GM21360 (cell line): ENCODE measurements around the gene ANKMY1.
"Not testable (repeated sequence)": the region's sequence is repeated elsewhere in the genome, so short reads cannot be mapped to it uniquely, and the experiment has no call there.

Experiments used
- ATAC-seq: cut with Tn5 transposase; IDR thresholded peaks from one replicate; pipeline ENCODE4 v1.9.1; 2021; ENCODE audit warnings: mild to moderate bottlenecking, moderate library complexity; ENCODE audit not compliant: unreplicated experiment

Gene ANKMY1

DNA sequence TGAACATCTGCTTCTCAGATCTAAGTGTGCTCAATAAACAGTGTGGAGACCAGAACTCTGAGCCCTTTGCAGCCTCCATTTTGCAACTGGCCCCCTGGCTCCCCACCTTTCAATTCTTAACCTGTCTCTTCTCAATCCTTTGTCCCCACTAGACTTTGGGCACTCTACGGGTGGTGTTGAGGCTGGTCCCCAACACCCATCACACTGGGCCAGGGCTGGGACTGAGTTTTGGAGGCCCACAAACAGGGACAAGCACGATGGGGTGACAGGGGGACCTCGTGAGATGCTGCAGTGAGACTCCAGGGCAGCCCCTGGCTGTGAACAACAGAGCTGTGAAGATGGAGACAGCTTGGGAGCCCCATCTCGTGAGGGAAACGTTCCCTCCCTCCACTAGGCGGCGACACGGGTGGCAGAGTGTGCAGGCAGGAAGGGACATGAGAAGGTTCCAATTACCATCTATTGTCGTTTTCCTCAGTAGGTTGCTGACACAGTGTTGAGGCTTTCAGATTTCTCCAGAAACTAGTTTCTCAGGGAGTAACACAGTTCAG lies 1.2 kb downstream of the ANKMY1 start:
- ATAC-seq: no peak

DNA sequence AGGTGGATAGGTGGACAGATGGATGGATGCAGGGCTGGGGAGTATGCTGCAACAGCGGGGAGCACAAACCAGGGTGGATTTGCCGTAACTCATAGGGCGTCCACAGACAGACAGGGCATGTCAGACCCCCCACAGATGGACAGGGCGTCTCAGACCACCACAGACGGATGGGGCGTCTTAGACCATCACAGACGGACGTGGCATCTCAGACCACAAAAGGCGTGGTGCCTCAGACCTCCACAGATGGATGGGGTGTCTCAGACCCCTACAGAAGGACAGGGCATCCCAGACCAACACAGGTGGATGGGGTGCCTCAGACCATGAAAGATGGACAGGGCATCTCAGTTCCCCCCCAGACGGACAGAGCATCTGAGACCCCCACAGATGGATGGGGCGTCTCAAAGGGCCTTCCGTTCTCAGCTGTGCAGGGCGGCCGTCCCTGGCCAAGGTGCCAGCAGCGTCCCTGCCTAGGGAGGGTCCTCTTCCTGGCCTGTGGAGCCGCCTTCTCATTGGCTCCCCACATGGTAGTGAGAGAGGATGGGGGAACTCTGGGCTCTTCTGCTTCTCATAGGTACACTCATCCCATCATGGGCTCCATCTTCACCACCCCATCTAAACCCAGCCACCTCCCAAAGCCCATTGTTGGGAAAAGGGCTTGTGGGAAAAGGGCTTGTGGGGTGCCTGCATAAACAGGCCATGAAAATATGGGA lies 2.1 kb downstream of the ANKMY1 start:
- no peak for ATAC-seq

DNA sequence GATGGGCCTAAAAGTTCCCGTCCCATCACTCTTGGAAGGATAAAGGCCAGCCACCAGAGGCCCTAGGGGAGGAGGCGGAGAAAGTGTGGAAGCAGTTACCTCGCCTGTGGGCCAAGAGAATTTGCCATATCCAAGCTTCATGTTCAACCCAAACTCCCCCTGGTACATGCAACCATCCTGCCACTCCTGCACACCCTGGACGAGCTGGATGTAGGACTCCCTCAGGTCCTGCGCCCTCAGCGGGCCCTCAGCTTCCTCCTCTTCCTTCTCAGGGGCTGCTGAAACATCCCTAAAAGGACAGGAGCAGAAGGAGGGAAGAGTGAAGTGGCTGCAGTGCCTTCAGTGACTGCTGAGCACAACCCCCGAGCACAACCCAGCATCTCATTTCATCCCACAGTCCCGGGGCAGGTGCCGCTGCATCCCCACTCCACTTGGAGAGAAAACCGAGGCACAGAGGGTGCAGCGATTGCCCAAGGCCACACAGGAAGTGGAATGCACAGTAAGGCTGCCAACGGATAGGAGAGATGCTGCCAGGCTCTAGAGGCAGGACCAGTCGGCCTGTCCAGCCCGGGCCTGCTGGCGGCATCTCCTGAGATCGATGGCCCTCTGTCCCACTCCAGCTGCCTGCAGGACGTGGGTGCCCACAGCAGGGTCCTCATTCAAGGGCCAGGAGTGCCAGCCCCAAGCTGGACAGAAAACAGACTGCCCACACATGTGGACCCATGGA lies 2.9 kb downstream of the ANKMY1 start:
- no peak for ATAC-seq

DNA sequence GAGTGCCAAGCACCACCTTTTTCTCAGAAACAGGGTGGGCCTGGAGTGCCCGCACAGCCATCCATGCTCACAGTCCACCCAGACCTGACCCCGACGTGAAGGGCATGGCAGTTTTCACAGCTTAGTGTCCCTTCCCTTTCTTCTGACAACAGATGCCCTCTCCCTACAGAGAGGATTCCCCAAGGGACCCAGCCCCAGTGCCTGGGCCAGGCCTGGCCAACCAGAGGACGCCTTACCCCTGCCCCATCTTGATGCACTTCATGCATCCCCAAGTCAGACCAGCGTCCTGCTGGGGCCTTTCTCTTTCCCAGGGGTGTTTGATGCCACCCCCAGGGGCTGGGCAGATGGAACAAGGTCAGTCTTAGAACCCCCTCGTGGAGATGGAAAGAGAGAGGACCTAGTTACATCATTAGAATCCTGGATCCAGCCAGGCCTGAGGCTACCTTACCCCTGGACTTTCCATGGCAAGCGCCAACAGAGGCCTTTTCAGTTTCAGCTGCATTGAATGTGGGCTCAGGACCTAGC lies 3.8 kb downstream of the ANKMY1 start:
- ATAC-seq: no peak

DNA sequence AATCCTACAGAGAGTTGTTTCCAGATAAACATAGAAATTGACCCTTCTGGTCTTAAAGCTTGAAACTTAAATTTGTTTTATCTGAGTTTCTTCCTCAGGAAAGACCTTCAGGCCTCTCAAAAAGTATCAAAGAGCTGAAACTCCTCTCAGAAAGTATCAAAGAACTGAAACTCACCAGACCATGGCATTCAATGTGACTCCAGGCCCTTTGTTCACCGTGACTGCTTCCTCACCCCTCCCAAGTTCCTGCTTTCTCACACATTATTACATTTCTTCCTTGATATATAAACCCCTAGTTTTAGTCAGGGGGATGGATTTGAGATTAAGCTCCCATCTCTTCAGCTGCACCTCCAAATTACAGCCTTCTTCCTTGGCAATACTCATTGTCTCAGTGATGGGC lies 6.0 kb downstream of the ANKMY1 start:
- ATAC-seq: no peak

DNA sequence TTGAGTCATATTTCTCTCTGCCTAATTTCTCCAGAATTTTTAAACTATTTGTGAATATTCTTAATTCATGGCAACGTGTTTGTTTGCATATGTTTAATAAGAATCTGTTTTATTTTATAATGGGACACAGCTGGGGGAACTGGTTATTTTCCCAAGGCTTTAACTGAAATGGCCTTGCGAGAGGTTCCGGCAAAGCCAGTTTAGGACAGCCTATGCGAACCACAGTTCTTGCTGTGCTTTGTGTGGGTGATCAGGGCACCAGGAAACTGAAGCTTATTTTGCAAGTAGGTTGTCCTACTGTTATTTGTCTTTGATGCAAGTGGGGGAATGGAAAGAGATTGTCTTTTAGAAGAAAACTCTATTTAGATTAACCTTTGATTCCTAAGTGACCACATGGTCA lies 6.5 kb downstream of the ANKMY1 start:
- no peak for ATAC-seq

DNA sequence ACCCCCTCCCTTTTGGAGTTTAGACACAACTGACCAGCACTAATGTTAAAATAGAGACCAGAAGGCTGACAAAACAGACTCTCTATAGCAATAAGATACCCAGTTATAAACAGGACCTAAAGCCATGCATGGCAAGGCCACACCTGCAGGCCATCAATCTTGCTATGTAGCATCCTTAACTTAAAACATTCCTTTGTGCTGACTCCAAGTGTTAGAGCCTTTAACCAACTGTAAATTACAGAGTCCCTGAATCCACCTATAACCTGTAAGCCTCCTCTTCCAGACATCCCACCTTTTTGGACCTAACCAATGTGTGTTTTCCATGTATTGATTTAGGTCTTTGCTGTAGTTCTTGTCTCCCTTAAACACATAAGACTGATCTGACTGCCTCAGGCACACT lies 17.9 kb downstream of the ANKMY1 start:
- no peak for ATAC-seq

DNA sequence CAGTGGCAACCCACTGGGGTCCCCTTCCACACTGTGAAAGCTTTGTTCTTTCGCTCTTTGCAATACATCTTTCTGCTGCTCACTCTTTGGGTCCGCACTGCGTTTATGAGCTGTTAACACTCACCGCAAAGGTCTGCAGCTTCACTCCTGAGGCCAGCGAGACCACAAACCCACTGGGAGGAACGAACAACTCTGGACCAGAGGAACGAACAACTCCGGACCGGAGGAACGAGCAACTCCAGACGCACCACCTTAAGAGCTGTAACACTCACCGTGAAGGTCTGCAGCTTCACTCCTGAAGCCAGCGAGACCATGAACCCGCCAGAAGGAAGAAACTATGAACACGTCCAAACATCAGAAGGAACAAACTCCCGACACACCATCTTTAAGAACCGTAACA lies 18.7 kb downstream of the ANKMY1 start:
- ATAC-seq: not testable (repeated sequence)

DNA sequence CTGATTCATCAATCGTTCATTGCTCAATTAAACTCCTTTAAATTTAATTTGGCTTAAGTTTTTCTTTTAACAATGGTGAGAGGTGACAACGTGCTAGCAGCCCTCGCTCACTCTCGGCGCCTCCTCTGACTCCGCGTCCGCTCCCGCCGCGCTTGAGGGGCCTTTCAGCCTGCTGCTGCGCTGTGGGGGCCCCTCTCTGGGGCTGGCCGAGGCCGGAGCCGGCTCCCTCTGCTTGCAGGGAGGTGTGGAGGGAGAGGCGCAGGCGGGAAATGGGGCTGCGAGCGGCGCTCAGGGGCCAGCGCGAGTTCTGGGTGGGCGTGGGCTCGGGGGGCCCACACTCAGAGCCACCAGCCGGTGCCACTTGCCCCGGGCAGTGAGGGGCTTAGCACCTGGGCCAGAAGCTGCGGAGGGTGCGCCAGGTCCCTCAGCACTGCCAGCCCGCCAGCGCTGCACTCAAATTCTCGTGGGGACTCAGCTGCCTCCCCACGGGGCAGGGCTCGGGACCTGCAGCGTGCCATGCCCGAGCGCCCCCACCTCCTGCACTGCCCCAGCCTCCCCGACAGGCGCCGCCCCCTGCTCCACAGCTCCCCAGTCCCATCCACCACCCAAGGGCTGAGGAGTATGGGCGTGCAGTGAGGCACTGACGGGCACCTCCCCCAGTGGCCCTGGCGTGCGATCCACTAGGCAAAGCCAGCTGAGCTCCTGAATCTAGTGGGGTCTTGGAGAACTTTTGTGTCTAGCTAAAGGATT lies 19.6 kb downstream of the ANKMY1 start:
- no peak for ATAC-seq

DNA sequence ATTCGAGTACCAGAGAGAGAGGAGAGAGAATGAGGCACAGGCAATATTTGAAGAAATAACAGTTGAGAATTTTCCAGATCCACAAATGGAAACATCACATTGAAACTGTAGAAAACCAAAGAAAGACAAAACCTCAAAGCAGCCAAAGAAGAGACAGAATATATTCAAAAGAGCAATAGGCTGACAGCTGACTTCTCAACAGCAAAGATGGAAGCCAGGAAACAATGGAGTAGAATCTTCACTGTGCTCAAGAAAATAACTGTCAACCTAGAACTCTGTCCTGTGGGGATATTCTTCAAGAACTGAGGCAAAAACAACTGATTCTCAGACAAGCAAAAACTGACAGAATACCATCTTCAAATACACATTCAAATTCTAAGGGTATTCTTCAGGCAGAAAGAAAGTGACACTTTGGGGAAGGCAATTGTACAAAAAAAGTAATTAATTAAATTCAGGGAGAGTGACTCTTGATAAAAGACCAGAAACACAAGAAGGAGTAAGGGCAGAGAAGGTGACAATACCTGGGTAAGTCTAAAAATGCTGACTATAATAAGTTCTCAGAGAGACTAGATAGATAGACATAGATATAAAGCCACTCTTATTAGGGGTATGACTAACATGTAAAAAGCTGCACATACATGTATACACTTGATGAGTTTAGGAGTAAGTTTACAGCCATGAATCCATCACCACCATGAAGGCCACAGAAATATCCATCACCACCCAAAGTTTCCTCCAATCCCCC lies 25.6 kb downstream of the ANKMY1 start:
- ATAC-seq: no peak

DNA sequence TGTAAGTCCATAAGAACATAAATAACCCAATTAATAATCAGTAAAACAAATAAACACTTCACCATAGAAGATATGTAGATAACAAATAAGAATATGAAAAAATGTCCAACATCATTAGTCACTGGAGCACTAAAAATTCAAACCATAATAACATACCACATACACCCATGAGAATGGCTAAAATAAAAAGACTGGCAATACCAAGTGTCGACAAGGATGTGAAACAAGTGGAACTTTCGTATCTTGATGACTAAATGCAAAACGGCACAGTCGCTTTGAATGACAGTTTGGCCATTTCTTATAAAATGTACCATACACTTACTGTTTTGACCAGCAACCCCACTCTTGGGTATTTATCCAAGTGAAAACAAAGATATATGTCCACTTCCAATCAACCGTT lies 26.8 kb downstream of the ANKMY1 start:
- no peak for ATAC-seq

DNA sequence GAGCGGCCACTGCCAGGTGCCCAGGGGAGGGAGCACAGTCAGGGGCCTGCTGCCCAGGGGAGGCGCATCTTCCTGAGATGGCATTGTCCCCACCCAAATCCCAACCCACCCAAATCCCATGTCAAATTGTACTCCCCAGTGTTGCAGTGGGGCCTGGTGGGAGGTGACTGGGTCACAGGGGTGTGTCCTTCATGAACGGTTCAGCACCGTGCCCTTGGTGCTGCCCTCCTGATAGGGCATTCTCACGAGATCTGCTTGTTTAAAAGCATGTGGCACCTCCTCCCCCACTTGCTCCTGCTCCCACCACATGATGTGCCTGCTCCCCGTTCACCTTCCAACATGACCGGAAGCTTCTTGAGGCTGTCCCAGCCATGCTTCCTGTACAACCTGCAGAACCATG lies 27.6 kb downstream of the ANKMY1 start:
- no peak for ATAC-seq

DNA sequence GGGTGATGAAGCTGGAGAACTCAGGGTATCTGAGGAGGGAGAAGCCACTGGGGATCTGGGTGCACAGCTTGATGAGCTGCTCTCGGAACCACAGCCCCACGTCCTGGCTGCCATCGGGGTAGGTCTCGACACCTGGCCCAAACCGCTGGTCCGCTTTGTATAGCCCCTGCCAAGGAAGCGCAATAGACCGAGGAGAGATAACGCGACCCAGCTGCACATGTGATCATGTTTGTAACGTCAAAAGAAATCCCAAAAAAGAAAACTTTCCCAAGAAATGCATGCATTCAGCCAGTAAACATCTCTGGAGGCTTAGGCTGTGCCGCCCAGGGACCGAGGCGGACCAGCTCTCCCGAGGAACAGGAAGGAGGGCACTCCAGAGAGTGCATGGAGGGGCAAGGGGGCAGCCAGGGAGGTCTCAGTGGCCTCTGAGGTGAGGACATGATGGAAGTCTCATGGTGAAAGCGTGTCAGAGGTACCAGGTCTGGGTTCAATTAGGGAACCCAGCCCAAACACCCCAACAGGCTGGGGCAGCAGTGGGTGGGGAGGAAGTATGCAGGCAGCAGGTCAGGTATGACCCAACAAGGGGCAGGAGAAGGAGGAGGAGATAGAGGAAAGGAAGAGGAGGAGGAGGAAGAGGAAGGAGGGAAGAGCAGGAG lies 28.3 kb downstream of the ANKMY1 start:
- no peak for ATAC-seq

DNA sequence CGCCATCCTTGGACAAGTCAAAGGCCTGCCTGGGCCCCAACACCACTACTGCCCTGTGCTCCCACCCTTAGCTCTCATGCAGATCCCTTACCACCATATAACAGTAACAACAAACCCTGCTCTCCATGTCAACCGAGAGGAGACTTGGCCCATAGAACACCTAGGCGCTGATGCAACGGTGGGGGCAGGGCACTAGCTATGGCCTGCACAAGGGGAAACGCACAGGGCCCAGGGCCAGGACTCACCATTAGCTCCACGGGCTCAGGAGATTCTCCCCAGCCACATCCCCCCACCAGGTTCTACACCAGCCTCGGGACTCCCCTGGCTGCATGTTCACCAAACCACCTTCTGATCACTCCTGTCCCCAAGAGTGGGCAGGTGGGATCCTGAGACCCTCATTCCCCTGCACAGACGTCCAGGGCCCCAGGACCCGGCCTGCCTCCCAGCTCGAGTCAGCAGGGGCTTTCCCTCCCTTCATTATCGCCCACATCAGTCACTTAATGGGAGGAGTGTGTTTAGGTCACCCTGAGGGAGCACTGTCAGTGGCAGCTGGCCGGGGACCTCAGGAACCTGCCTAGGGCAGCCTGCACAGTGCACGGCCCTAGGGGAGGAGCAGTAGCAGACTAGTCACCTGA lies 29.3 kb downstream of the ANKMY1 start:
- ATAC-seq: no peak

DNA sequence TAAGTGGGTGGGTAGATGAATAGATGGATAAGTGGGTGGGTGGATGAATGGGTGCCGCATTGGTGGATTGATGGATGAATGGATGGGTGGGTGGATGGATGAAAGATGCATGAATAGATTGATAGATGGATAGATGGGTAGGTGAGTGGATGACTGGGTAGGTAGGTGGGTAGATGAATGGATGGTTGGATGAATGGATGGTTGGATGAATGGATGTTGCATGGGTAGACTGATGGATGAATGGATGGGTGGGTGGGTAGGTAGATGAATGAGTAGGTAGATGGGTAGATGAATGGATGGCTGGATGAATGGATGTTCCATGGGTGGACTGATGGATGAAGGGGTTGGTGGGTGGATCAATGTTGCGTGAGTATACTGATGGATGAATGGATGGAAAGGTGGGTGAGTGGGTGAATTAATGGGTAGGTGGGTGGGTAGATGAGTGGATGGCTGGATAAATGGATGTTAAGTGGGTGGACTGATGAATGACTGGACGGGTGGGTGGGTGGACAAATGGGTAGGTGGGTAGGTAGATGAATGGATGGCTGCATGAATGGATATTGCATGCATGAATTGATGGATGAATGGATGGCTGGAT lies 30.5 kb downstream of the ANKMY1 start:
- no peak for ATAC-seq

DNA sequence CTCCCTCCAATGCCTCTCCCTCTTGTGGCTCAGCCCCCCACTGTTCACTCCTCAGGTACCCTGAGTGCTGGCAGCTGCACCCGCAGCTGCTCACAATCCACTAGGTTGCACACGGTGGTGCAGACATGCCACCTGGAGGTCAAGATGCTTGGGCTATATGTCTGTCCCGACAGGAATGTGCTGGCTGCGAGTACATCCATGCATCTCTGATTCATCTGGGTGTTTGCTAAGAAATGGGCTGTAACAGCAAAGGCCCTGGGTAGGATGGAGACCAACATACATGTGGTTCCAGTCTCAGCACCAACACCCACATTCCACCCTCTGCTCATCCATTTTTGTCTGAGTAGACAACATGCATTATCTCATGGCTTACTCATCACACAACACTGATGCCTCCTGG lies 31.3 kb downstream of the ANKMY1 start:
- no peak for ATAC-seq

DNA sequence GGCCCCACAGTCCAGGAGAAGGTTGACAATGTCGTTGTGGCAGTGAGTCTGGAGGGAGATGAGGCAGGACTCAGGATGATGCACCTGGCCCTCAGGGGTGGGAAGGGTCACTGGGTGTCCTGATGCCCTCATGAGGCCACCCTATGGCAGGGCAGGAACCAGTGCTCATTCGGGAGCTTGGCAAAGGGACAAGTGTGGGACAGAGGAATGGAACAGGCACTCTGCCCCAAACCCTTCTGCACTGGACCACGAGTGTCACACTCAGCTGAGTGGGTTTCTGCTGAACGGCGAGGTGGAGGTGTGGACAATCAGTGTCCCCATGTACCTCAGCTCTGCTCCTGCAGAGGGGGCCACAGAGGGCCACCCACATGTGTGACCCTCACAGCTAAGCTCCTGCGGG lies 32.0 kb downstream of the ANKMY1 start:
- no peak for ATAC-seq

DNA sequence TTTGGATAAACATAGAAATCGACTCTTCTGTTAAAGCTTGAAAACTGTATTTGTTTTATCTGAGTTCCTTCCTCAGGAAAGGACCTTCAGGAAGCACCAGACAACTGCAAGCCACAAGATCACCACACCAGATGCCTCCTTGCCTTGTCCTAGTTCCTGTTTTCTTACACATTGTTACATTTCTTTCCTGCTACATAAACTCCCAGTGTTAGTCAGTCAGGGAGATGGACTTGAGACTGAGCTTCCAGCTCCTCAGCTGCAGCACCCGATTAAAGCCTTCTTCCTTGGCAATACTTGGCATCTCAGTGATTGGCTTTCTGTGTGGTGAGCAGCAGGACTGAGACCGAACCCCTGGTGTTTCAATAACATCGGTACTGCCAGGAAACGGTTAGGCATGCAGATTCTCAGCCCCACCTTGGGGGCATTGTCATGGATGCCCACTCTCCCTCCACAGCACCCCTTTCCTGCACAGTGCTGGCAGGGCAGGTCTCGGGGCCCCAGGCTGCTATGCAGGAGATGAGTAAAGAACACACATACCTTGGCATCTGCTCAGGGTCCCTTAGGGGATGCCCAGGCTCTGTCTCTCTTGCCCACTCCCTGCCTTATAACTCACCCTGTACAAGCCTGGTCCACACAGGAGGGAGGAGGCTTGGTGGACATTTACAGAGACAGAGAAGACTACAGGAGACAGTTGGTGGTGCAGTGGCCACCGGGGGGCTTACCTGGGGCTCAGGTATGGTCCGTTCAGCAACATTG lies 32.6 kb downstream of the ANKMY1 start:
- no peak for ATAC-seq
